ENCODE data around the gene CBFA2T3. TPM values are rescaled to one million over a fixed set of nuclear protein-coding genes. Genes with fewer than 3 reads are reported as not detected.

The CBFA2T3 gene
- total RNA-seq, result not detected in 2 replicates

DNA sequence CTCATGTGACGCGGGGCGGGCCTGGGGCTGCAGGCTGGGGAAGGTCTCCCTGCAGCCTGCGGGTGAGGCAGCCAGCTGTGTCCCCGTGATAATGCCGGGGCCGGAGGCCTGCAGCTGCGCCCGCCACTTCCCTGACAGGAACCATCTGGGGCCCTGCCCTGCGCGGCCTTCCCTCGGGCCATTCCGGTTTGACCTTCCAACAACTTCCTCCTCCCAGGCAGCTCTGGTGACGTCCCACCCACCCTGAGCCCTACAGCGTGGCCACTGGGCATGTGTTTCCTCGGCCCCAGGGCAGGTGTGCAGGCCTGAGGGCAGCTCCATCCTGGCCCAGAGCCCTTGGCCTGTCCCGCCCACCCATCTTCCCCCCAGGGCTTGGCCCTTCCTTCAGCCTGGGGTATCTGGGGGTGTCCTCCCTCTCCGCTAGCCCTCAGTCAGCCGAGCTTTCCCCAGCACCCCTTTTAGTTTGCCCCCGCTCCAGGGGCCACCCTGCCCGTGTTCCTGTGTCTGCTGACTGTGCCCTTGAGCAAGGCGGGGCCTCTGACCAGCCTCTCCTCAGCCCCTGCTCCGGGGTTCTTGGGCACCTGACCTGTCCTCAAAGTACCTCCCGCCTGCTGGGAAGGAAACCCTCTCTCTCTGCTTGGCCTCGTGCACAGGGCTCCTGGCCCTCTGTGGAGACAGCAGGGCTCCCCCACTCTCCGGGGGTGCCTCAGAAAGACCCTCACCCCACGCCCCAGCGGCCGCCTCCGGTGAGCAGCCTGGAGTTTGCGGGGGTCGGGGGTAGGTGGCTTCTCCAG, at the start of gene CBFA2T3:
TSS of gene CBFA2T3 (minus strand) at position 190 of the 794 bp plus-strand sequence. CDS start 400 bp downstream, outside the sequence.

DNA sequence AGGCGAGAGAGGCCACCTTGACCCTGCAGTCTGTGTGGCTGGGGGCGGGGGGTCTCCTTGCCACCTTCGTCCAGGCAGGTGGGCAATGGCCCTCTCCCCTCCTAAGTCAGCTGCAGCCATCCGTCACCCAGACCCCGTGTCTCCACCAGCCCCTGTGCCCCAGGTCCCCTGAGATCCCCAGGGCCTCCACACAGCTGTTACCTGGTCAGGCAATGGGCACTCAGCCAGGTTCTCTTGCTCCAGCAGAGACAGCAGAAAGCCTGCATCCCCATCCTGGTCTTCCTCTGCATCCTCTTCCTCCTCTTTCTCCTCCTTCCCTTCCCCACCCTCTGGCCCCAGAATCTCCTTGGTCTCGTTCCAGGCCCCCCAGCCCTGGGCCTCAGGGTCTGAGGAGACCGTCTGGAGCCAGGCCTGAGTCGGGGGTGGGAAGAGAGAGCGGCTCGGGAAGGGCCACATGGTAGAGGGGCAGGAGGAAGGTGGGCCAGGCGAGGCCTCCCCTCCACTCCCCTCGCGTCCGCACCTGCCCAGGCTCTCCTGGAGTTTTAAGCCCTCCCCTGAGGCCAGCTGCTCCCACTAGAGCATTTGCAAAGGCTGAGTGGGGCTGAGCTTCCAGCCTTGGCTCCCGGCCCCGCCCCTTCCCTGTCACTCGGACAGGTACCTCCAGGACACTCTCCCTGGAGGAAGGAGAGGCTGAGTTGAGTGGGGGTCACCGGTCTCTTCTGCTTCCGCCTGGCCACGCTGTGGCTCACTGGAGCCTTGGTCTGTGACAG, 110.7 kb downstream of the CBFA2T3 start, which contains the start of gene PABPN1L:
TSS of gene PABPN1L (minus strand) at position 510 of the 770 bp plus-strand sequence. CDS start at position 456, 54 bp downstream.

DNA sequence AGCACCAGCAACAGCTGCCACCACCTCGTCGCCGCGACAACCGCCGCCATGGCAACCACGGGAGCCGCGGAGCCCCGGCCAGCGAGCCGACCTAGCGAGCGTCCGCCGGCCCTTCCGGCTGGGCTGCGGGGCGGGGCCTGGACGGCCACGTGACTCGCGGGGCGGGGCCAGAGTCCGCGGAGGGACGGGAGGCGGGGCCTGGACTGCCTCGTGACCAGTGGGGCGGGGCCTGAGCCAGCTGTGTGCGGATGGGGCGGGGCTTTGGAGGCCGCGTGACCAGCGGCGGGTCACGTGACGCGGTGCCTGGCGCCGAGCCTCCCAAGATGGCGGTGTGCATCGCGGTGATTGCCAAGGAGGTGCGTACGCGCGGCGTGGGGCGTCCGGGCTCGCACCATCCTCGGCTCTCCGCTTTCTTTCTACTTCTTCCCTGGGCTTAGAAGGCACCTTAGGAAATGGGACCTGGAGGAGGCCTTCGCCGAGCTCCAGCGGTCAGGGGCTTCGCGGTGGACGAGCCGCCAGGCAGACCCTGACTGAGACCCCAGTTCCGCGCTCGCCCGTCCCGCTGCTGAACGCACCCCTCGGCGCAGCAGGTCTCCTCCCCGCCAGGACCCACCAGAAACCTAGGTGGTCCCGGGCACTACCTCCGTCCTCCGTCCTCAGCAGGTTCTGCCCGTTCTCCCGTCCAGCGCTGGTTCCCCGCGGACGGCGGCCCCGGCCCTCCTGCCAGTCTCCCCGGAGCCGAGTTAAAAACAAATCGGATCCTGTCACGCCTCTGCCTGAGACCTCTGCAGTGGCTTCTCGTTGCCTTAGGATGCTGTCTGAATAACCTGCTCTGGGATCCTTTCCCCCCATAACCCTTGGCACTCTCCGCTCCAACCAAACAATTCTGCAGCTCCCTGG, 119.9 kb downstream of the CBFA2T3 start, which contains the start of the genes GALNS and TRAPPC2L:
TSS of gene GALNS (minus strand) at position 120 of the 900 bp plus-strand sequence. CDS start at position 50, 70 bp downstream.
TSS of gene TRAPPC2L (plus strand) at position 300 of the 900 bp plus-strand sequence. CDS start at position 324, 24 bp downstream.

Other genes starting within 250 kb of the CBFA2T3 start
- 167 and 169 TPM in 2 replicates for gene PIEZO1, start 192.0 kb downstream of the CBFA2T3 start, total RNA-seq
- 13.3 and 17.0 TPM in 2 replicates for gene CDT1, start 173.4 kb downstream of the CBFA2T3 start, total RNA-seq
- gene APRT, start 165.3 kb downstream of the CBFA2T3 start, total RNA-seq, result 121 and 151 TPM in 2 replicates
- gene GALNS, start 120.3 kb downstream of the CBFA2T3 start, total RNA-seq, result 11.7 and 16.9 TPM in 2 replicates
- 42.9 and 61.4 TPM in 2 replicates for gene TRAPPC2L, start 120.1 kb downstream of the CBFA2T3 start, total RNA-seq
- gene PABPN1L, start 110.5 kb downstream of the CBFA2T3 start, total RNA-seq, result not detected in 2 replicates
- 28.6 and 29.6 TPM in 2 replicates for gene ACSF3, start 116.6 kb upstream of the CBFA2T3 start, total RNA-seq
- gene CDH15, start 194.5 kb upstream of the CBFA2T3 start, total RNA-seq, result under 0.01 TPM in 1 of 2 replicates, not detected in the other
- gene SLC22A31, start 223.3 kb upstream of the CBFA2T3 start, total RNA-seq, result 0.15 and 2.3 TPM in 2 replicates
- 10.8 and 19.8 TPM in 2 replicates for gene ZNF778, start 240.5 kb upstream of the CBFA2T3 start, total RNA-seq

Data from epithelial cell of umbilical artery (primary cell).